IMR-90 (cell line): Measurements from ENCODE around the gene SERPINA5. TPM values are rescaled to one million over a fixed set of nuclear protein-coding genes. Genes with fewer than 3 reads are reported as not detected.

ENCODE experiments used
- ATAC-seq: fragments of 200-7000 bp; cut with Tn5 transposase; 2 replicates; pipeline ENCODE4 v1.9.1; 2020; ENCODE audit warnings: low read depth, mild to moderate bottlenecking, moderate library complexity
- BruUV-seq: library from RNA; stranded (reverse); fragments of 400-500 nt; replicated peaks from 2 replicates; lab custom pipeline; 2021; lab: Mats Ljungman, UMichigan
- CTCF ChIA-PET: fragments of 300-600 bp; formaldehyde crosslinking; extraction: SDS; loops from one replicate; lab custom pipeline; 2021; ENCODE audit warnings: antibody characterized with exemption; lab: Yijun Ruan, JAX
- POLR2A ChIA-PET: fragments of 300-600 bp; sonication (Branson Sonifier 250); formaldehyde crosslinking; loops from one replicate; lab custom pipeline; 2022; ENCODE audit warnings: antibody characterized with exemption; ENCODE audit not compliant: unreplicated experiment; lab: Charles Lee
- DNase-seq: peaks from one replicate; pipeline ENCODE4 v3.0.0; 2013
- H2AFZ ChIP-seq: replicated peaks from 2 replicates; pipeline ENCODE3; 2013; ENCODE audit warnings: low read length, mild to moderate bottlenecking; ENCODE audit not compliant: poor library complexity
- H2AK5ac ChIP-seq: 2 replicates; pipeline ENCODE4 v1.6.1; 2013; ENCODE audit warnings: low read depth, low read length, inconsistent platforms
- H2AK9ac ChIP-seq: replicated peaks from 2 replicates; pipeline ENCODE3; 2013; ENCODE audit warnings: mild to moderate bottlenecking, low read depth, low read length, moderate library complexity; ENCODE audit not compliant: poor library complexity
- H2BK120ac ChIP-seq: 2 replicates; pipeline ENCODE4 v1.6.1; 2013; ENCODE audit warnings: low read depth, low read length, inconsistent platforms
- H2BK15ac ChIP-seq: 3 replicates; pipeline ENCODE4 v1.6.1; 2013; ENCODE audit warnings: low read depth, low read length, inconsistent platforms
- H2BK20ac ChIP-seq: 2 replicates; pipeline ENCODE4 v1.6.1; 2013; ENCODE audit warnings: low read depth, mild to moderate bottlenecking, inconsistent platforms, low read length, moderate library complexity
- H2BK5ac ChIP-seq: 2 replicates; pipeline ENCODE4 v1.6.1; 2013; ENCODE audit warnings: mild to moderate bottlenecking, low read depth, low read length, inconsistent platforms; ENCODE audit not compliant: poor library complexity, severe bottlenecking
- H3K14ac ChIP-seq: replicated peaks from 2 replicates; pipeline ENCODE4 v1.6.1; 2013; ENCODE audit warnings: low read depth, low read length, inconsistent platforms
- H3K18ac ChIP-seq: 2 replicates; pipeline ENCODE4 v1.6.1; 2013; ENCODE audit warnings: low read depth, low read length, control low read depth
- H3K23ac ChIP-seq: 2 replicates; pipeline ENCODE4 v1.6.1; 2013; ENCODE audit warnings: low read depth, low read length, inconsistent platforms
- H3K27ac ChIP-seq: 2 replicates; pipeline ENCODE4 v1.5.1; 2013; ENCODE audit warnings: mild to moderate bottlenecking, control low read depth, low read length; ENCODE audit not compliant: insufficient read depth
- H3K27me3 ChIP-seq: 2 replicates; pipeline ENCODE4 v1.6.1; 2013; ENCODE audit warnings: low read length; ENCODE audit not compliant: control insufficient read depth, insufficient read depth
- H3K36me3 ChIP-seq: 2 replicates; pipeline ENCODE4 v1.6.1; 2013; ENCODE audit warnings: low read length, mixed read lengths; ENCODE audit not compliant: control insufficient read depth, insufficient read depth
- H3K4ac ChIP-seq: 2 replicates; pipeline ENCODE4 v1.6.1; 2013; ENCODE audit warnings: low read depth, low read length, inconsistent platforms
- H3K4me1 ChIP-seq: 2 replicates; pipeline ENCODE4 v1.6.1; 2013; ENCODE audit warnings: low read length, mixed read lengths; ENCODE audit not compliant: control insufficient read depth, insufficient read depth
- H3K4me2 ChIP-seq: 2 replicates; pipeline ENCODE4 v1.6.1; 2013; ENCODE audit warnings: low read depth, mild to moderate bottlenecking, control low read depth, low read length, moderate library complexity
- H3K4me3 ChIP-seq: 2 replicates; pipeline ENCODE4 v1.5.1; 2013; ENCODE audit warnings: low read depth, mild to moderate bottlenecking, control low read depth, low read length, moderate library complexity; ENCODE audit not compliant: insufficient read depth
- H3K56ac ChIP-seq: 2 replicates; pipeline ENCODE4 v1.6.1; 2013; ENCODE audit warnings: low read length, inconsistent platforms; ENCODE audit not compliant: insufficient read depth; ENCODE audit errors: extremely low read depth
- H3K79me1 ChIP-seq, 2 experiments: 2 replicates each; pipeline ENCODE4 v1.6.1; 2013; ENCODE audit warnings: low read length in 2 of 2, inconsistent platforms in 1 of 2, low read depth in 1 of 2
- H3K9ac ChIP-seq: 2 replicates; pipeline ENCODE4 v1.6.1; 2013; ENCODE audit warnings: low read depth, low read length, control low read depth
- H3K9me1 ChIP-seq: 2 replicates; pipeline ENCODE4 v1.6.1; 2013; ENCODE audit warnings: low read length, inconsistent platforms; ENCODE audit not compliant: insufficient read depth
- H3K9me3 ChIP-seq: 2 replicates; pipeline ENCODE4 v1.6.1; 2013; ENCODE audit warnings: low read length; ENCODE audit not compliant: control insufficient read depth, insufficient read depth
- H4K20me1 ChIP-seq: 2 replicates; pipeline ENCODE4 v1.6.1; 2013; ENCODE audit warnings: low read length, inconsistent platforms; ENCODE audit not compliant: insufficient read depth
- H4K5ac ChIP-seq: 2 replicates; pipeline ENCODE4 v1.6.1; 2013; ENCODE audit warnings: mild to moderate bottlenecking, low read depth, low read length, control low read depth
- H4K8ac ChIP-seq, 2 experiments: 2 replicates each; pipeline ENCODE4 v1.6.1; 2013; ENCODE audit warnings: low read depth in 2 of 2, low read length in 2 of 2, control low read depth in 1 of 2, inconsistent platforms in 1 of 2
- H4K91ac ChIP-seq: 2 replicates; pipeline ENCODE4 v1.6.1; 2013; ENCODE audit warnings: low read depth, low read length, inconsistent platforms; ENCODE audit not compliant: insufficient read depth
- CEBPB ChIP-seq: IDR thresholded peaks from 2 replicates; pipeline ENCODE4 v1.6.1; 2012; ENCODE audit warnings: low read depth, low read length, improper control_type of control experiment
- CTCF ChIP-seq: conservative IDR thresholded peaks from 2 replicates; pipeline ENCODE4 v1.5.1; 2012; ENCODE audit warnings: mild to moderate bottlenecking, low read depth, low read length, improper control_type of control experiment
- FOS ChIP-seq: fragments of 150-350 bp; IDR thresholded peaks from 2 replicates; pipeline ENCODE4 v1.6.1; 2016; ENCODE audit warnings: low read depth, low read length
- MAFK ChIP-seq: IDR thresholded peaks from 2 replicates; pipeline ENCODE4 v1.6.1; 2012; ENCODE audit warnings: low read depth, low read length, improper control_type of control experiment
- MAZ ChIP-seq: IDR thresholded peaks from 2 replicates; pipeline ENCODE4 v1.6.1; 2012; ENCODE audit warnings: low read depth, mild to moderate bottlenecking, low read length, improper control_type of control experiment, moderate library complexity, borderline replicate concordance
- MXI1 ChIP-seq: IDR thresholded peaks from 2 replicates; pipeline ENCODE4 v1.6.1; 2012; ENCODE audit warnings: low read depth, mild to moderate bottlenecking, low read length, moderate library complexity, borderline replicate concordance
- NFE2L2 ChIP-seq: fragments of 150-350 bp; IDR thresholded peaks from 2 replicates; pipeline ENCODE4 v1.6.1; 2016; ENCODE audit warnings: low read depth, mild to moderate bottlenecking, low read length
- RCOR1 ChIP-seq: IDR thresholded peaks from 2 replicates; pipeline ENCODE4 v1.6.1; 2012; ENCODE audit warnings: mild to moderate bottlenecking, low read length, improper control_type of control experiment; ENCODE audit not compliant: insufficient replicate concordance
- RFX5 ChIP-seq: IDR thresholded peaks from 2 replicates; pipeline ENCODE4 v1.8.0; 2012; ENCODE audit warnings: low read depth, mild to moderate bottlenecking, low read length, moderate library complexity
- WGBS, 2 experiments: methylation state at CpG; one replicate each; pipeline versions ENCODE4 v1.1.5 to v1.1.7; 2013; ENCODE audit warnings: missing lambda C conversion rate in 2 of 2; ENCODE audit not compliant: insufficient read length in 1 of 2; ENCODE audit errors: extremely low coverage in 2 of 2; 5-methylcytosine and 5-hydroxymethylcytosine counted together
- dilution Hi-C: fragments of 300-500 bp; cut with HindIII; formaldehyde crosslinking; loops from one replicate; pipeline ENCODE4 v1.14.3; 2018; ENCODE audit warnings: low sequenced_read_pairs; ENCODE audit not compliant: unreplicated experiment
- in situ Hi-C: fragments of 300-500 bp; cut with MboI; formaldehyde crosslinking; loops from 3 replicates; pipeline ENCODE4 v1.14.3; 2019; ENCODE audit warnings: low sequenced_read_pairs, inconsistent platforms, mixed read lengths
- intact Hi-C: fragments of 100-400 bp; cut with micrococcal nuclease; formaldehyde crosslinking; loops from 2 replicates; pipeline ENCODE4 v1.10.0; 2022
- polyA plus RNA-seq, 3 experiments: library from polyadenylated mRNA; depleted of rRNA; stranded (reverse); fragments of >200 nt; gene quantifications; 2 replicates each; pipeline ENCODE4 v1.2.3, GENCODE V29; 2012; ENCODE audit warnings: low replicate concordance in 1 of 3
- total RNA-seq: library from RNA; depleted of rRNA; stranded (reverse); fragments of >200 nt; gene quantifications from 2 replicates; pipeline ENCODE4 v1.2.3, GENCODE V29; 2012

Gene SERPINA5
- total and polyA plus RNA-seq, 2 of the 4 experiments (the other 2 are of a cell fraction): not detected

DNA sequence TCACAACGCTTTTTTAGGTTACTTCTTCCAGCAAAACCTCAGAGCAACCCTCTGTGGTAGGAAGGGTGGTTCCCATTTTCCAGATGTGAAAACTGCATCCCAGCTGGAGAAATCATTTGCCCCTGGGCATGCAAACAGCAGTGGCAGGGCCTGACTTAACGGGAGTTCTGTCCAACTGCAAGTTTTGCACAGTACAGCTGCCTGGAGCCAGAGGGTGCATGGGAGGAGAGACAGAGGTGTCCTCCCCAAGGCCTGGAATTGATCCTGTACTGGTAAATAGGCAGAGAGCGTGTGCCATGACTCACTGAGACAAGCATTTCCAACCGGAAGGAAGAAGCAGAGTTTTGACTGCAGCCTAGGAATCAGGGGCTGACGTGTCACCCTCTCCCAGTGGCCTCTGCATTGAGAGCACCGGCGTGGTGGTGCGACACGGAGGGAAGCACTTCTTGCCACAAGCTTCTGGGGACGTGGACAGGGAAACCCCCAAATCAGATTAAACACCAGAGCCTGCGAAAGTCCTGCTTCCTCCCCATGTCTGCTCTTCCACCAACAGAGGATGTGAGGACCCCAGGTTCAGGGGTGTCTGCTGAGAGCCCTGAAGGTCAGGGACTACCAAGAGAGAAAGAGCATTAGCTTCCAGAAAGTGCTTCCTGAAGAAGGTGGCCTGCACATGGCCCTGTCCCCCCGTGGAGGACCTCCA, 39.0 kb upstream of the SERPINA5 start (continued):
- TF ChIP-seq MAFK (no peak), CTCF (no peak)

DNA sequence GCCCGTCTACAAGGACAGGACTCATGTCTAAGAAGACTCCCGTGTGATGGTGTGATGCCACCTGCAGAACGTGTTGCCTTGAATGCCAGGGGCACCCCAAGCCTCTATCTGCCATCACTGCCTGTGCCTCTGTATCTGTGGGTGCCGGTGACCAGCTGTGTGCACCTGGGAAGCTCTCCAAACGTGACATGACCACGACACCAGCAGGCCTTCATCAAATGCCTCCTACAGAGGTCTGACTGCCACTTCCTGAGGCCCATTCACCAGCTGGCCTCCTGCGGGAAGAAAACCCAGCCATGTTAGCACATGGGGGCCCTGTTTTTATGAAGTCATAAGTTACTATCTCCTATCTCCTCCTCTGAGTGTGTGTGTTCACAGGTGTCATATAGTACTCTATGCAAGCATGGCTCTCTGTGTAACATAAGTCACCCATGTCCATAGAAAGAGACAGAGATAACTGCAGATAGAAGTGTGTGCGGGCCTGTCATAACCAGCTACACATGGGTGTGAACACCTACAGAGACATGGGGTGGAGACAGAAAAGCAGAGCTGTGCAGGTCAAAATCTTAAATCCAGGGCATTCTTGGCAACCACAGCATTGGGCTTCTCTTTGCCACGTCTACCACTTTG, 38.3 kb upstream of the SERPINA5 start:
- Histone ChIP-seq H3K4me3 (no peak overlapping the region), H2AFZ (peak overlapping the region; percentile 36), H2BK120ac (no peak overlapping the region), H3K56ac (no peak overlapping the region), H3K23ac (no peak overlapping the region), H4K20me1 (no peaks in the 10 kb centered on the region), H3K9ac (no peak overlapping the region), H3K14ac (no peak overlapping the region), H3K18ac (no peak overlapping the region), H2BK5ac (no peak overlapping the region), H3K9me3 (0 out of 2 replicates have a peak, but pooled peaks cover 4% of the 10 kb centered on the region), H3K4me2 (no peak overlapping the region), H2BK15ac (no peak overlapping the region), H4K91ac (no peak overlapping the region), H3K36me3 (no peaks in the 10 kb centered on the region), H4K5ac (no peak overlapping the region), H2BK20ac (no peak overlapping the region), H4K8ac (peak overlapping the region in 1 of 2 experiments; percentile 24; a peak in 2 of 4 replicates), H3K4me1 (no peaks in the 10 kb centered on the region), H3K79me1 (no peaks in the 10 kb centered on the region), H3K9me1 (no peaks in the 10 kb centered on the region), H3K27me3 (no peaks in the 10 kb centered on the region), H3K27ac (no peak overlapping the region), H2AK9ac (no peak overlapping the region), H3K4ac (no peak overlapping the region), H2AK5ac (no peak overlapping the region)
- dilution Hi-C loops (no loop called here), in situ Hi-C loops (no loop called here), intact Hi-C loops (no loop called here)
- CTCF ChIA-PET: interaction anchor here (0.8 kb wide), 1 partner anchor 119 kb away, joined by 3 read pairs; no protein-coding TSS in a partner anchor
- POLR2A ChIA-PET: no interaction called here
- TF ChIP-seq CEBPB: no peak
- no peak for TF ChIP-seq MAFK
- TF ChIP-seq MAZ: no peak
- no peak for TF ChIP-seq RCOR1
- no peak for TF ChIP-seq NFE2L2
- TF ChIP-seq RFX5: no peak
- no peak for TF ChIP-seq FOS
- TF ChIP-seq MXI1: no peak
- no TSS peak for BruUV-seq
- WGBS, 2 experiments: 13% methylated on average over 3 of the region's 9 CpGs; no CpG with 5 or more reads in 1 of the 2 experiments
- ATAC-seq: no peak
- no peak for DNase-seq
